SIG-M5 treated with dmso at 0.1 percent for 504 hours (cell line): Measurements from ENCODE around the gene NCOA5.
"Not testable (repeated sequence)": the region's sequence is repeated elsewhere in the genome, so short reads cannot be mapped to it uniquely, and the experiment has no call there.

Experiments used
- DNase-seq: peaks from one replicate; lab custom pipeline; 2025; ENCODE audit not compliant: unreplicated experiment; lab: John Stamatoyannopoulos, UW

Gene NCOA5

DNA sequence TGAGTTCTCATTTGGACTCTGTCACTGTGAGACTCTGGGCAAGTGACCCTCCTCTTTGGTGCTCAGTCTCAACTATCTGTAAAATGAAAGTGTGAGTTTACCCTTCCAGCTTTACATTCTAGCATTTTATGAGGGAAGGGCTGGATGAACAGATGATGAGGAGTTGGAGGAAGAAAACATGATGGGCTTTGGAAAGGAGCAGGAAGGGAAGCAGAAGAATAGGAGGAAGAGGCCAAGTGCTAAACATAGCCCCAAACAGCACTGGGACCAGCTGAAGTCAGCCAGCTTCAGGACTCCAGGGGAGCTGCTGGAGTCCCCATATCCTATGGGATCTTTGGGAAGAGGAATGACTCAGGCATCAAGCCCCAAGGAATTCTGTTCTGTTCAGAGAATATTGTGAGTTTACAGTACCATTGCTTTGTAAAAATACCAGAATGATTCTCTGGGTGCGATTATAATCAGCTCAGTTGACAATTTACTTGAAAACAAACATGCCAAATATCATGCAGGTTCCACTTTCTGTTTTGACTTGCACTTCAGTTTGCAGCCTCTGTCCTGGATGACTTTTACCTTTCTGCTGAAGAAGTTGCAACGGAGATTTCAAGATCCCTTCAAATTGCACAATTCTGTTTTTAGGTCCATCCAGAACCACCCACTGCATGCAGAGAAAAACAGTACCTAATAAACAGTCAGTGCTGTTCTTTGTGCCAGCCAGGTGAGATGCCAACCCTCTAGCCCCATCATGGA lies 31.6 kb upstream of the NCOA5 start:
- DNase-seq = no peak

DNA sequence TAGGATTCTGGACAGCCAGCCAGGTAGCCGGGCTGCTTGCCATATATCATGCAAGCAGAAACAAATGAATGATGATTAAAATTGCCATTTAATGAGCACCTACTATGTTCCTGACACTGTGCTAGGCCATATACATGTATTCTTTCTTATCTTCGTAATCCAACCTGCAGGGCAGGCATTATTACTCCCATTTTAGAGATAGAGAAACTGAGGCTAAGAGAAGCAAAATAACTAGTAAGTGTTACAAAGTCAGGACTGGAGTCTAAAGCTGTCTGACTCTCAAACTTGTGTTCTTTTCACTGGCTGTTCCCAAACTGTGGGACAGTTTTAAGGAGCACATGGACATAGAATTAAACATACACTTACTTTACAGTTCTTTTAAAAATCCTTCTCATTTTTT lies 30.4 kb upstream of the NCOA5 start:
- no peak for DNase-seq

DNA sequence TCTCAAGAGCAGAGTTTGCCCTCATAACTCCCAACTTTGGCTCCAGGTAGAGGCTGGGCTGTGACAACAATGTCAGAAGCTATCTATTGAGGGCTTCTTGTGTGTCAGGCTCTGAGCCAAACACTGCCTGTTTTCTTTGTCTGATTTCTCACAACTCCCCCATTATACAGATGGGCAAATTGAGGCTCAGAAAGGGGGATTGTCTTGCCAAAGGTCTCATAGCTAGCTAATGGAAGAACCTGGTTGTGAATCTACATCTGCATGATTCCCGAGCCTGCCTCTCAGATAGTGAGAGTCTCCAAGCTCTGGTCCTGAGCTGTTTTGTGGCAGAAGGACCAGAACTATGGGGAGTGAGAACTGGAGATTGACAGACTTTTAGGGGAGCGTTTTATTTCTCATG lies 29.8 kb upstream of the NCOA5 start:
- DNase-seq = no peak

DNA sequence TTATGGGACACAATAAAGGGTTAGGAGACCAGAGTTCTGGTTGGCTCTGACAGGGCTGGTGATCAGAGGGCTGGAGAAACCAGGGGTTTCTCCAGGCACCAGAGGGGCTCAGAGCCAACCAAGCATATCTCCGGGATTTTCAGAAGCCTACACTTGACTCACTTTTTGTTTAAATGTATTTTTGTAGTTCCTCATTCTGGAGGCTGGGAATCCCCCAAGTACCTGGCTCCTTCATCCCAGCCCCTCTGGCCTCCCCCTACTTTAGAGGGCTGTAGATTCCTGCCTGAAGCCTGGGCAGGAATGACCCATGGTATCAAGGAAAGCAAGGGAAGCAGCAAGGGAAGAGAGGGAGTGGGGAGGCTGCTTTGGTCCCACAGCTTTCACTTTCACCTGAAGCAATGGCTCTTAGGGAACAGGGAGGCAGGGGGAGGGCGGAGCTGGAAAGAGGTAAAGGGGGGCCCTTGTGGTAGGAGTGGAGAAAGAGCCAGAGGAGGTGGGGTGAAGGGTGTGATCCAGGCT lies 29.3 kb upstream of the NCOA5 start:
- no peak for DNase-seq

- DNase-seq = no peak
These were observed 28.8 kb upstream of the NCOA5 start for GRCh38 chr20:46118481-46119020.

- peak; percentile 44 for DNase-seq
These were observed 28.1 kb upstream of the NCOA5 start, which contains the start of gene CD40 for GRCh38 chr20:46117704-46118467. Gene CD40 (plus strand): TSS chr20:46118314. CDS start chr20:46118344, 30 bp downstream.

GRCh38 chr20:46114449-46114848 lies 24.7 kb upstream of the NCOA5 start:
- no peak for DNase-seq

DNA sequence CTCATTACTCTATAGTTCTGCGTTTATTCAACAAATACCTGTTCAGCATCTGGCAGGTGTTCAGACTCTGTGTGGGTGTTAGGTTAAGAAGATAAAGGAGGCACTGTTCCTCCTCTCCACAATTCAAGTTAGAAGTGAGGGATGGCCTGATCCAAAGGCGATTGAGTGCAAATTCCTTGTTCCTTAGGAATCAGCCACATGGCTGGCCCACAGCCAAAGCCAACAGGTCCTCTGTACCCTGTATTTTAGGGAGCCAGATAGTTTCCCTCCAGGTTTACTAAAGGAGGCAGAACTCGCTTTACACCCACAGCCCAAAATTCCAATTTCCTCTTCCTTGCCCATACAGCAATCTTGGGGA lies 23.3 kb upstream of the NCOA5 start:
- no peak for DNase-seq

GRCh38 chr20:46112430-46113112 lies 22.8 kb upstream of the NCOA5 start:
- DNase-seq = no peak

DNA sequence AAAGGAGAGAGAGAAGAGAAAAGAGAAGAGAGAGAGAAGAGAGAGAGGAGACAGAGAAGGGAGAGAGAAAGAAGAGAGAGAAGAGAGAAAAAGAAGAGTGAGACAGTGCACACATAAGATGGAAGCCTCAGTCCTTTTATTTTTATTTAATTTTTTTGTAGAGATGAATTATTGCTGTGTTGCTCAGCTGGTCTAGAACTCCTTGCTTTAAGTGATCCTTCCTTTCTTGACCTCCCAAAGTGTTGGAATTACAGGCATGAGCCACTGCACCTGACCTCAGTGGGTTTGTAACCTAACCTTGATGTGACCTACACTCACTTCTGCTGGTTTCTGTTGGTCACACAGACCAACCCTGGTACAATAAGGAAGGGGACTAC lies 22.1 kb upstream of the NCOA5 start:
- no peak for DNase-seq

- DNase-seq = peak; percentile 58
These were observed 21.5 kb upstream of the NCOA5 start for GRCh38 chr20:46111028-46111835.

GRCh38 chr20:46108976-46109375 lies 19.2 kb upstream of the NCOA5 start:
- no peak for DNase-seq

GRCh38 chr20:46108435-46108841 lies 18.7 kb upstream of the NCOA5 start:
- peak; percentile 74 for DNase-seq

GRCh38 chr20:46107061-46107460 lies 17.3 kb upstream of the NCOA5 start:
- DNase-seq = no peak

DNA sequence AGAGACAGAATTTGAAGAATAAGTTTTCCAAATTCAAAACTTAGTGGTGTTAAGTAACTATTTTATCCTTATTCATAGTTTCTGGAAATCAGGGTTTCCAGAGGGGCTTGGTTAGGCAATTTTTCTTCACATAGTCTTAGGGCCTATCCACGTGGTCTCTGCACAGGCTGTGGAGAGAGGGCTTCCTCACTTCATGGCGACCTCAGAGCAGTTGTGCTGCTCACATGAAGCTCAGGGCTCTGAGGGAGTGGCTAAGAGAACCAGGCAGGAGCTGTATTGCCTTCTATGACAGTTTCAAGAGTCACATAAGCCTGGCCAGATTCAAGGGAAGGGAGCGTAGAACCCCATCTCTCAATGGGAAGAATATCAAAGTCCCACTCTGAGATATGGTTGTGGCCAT lies 14.5 kb upstream of the NCOA5 start:
- no peak for DNase-seq

DNA sequence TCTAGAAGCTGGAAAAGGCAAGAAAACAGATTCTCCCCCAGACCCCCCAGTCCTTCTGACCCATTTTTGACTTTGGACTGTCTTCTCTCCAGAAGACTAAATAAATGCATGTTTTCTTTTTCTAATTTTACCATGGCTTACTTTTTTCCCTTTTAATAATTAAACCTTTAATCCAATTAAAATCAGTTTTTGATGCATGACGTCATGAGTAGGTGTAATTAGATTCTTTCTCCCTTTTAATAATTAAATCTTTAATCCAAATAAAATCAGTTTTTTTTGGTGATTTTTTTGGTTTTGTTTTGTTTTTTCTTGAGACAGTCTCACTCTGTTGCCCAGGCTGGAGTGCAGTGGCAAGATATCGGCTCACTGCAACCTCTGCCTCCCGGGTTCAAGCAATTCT lies 13.2 kb upstream of the NCOA5 start:
- no peak for DNase-seq

GRCh38 chr20:46101957-46102356 lies 12.2 kb upstream of the NCOA5 start:
- no peak for DNase-seq

DNA sequence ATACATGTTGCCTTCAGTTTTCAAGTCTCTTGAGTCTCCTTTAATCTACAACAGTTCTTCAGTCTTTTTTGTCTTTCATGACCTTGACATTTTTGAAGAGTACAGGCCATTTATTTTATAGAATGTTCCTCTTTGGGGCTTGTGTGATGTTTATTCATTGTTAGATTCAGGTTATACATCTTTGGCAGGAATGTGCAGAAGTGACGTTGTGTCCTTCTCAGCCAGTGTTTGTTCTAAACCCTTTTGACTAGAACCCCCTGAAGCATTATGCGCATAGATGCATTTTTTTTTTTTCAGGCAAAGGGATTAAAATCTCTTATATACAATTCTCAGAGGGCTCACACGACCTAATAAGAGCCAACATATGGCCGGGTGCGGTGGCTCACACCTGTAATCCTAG lies 11.2 kb upstream of the NCOA5 start:
- no peak for DNase-seq

- not testable (repeated sequence) for DNase-seq
These were observed 10.7 kb upstream of the NCOA5 start for GRCh38 chr20:46100444-46100843.

DNA sequence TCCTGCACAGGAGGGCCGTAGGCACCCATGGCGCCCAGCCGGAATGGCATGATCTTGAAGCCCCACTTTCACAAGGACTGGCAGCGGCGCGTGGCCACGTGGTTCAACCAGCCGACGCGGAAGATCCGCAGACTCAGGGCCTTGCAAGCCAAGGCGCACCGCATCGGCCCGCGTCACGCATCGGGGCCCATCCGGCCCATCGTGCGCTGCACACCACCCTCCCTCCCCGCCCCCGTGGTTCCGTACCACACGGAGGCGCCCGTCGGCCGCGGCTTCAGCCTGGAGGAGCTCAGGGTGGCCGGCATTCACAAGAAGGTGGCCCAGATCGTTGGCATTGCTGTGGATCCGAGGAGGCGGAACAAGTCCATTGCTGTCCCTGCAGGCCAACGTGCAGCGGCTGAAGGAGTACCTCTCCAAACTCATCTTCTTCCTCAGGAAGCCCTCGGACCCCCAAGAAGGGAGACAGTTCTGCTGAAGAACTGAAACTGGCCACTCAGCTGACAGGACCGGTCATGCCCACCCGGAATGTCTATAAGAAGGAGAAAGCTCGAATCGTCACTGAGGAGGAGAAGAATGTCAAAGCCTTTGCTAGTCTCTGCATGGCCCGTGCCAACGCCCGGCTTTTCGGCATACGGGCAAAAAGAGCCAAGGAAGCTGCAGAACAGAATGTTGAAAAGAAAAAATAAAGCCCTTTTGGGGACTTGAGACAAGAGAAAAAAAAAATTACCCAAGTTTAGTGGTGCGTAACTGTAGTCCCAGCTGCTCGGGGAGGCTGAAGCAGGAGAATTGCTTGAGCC lies 9.9 kb upstream of the NCOA5 start:
- no peak for DNase-seq
